A673 (cell line): Measurements from ENCODE around the gene POLE3. TPM values are rescaled to one million over a fixed set of nuclear protein-coding genes. Genes with fewer than 3 reads are reported as not detected.

Experiments used
- BruUV-seq: library from RNA; stranded (reverse); fragments of 400-500 nt; replicated peaks from 2 replicates; lab custom pipeline; 2021; lab: Mats Ljungman, UMichigan
- CTCF ChIA-PET: fragments of 300-600 bp; sonication (Branson Sonifier 250); formaldehyde crosslinking; loops from one replicate; lab custom pipeline; 2022; ENCODE audit warnings: antibody characterized with exemption; lab: Charles Lee
- POLR2A ChIA-PET: fragments of 300-600 bp; sonication (Branson Sonifier 250); formaldehyde crosslinking; loops from one replicate; lab custom pipeline; 2022; ENCODE audit warnings: antibody characterized with exemption; ENCODE audit not compliant: low non-redundant PET; lab: Charles Lee
- DNase-seq: peaks from one replicate; pipeline ENCODE4 v3.0.0-alpha.2; 2015; ENCODE audit warnings: low spot score
- H3K27ac ChIP-seq: fragments of 200-600 bp; sonication (generic); 2 replicates; pipeline ENCODE4 v1.5.1; 2016; ENCODE audit warnings: mixed run types, low read depth, mild to moderate bottlenecking, mixed read lengths, antibody characterized with exemption, low read length; ENCODE audit not compliant: poor library complexity, severe bottlenecking
- H3K27me3 ChIP-seq: fragments of 200-600 bp; sonication (generic); replicated peaks from 2 replicates; pipeline ENCODE4 v1.6.1; 2017; ENCODE audit warnings: mixed run types, low read depth, mild to moderate bottlenecking, mixed read lengths, antibody characterized with exemption, low read length; ENCODE audit not compliant: insufficient read depth, poor library complexity
- H3K36me3 ChIP-seq: fragments of 200-600 bp; sonication (generic); 2 replicates; pipeline ENCODE4 v1.6.1; 2016; ENCODE audit warnings: mixed run types, mild to moderate bottlenecking, mixed read lengths, antibody characterized with exemption, low read length; ENCODE audit not compliant: insufficient read depth, poor library complexity, severe bottlenecking
- H3K4me1 ChIP-seq: fragments of 200-600 bp; sonication (generic); 2 replicates; pipeline ENCODE4 v1.6.1; 2017; ENCODE audit warnings: mixed run types, mild to moderate bottlenecking, mixed read lengths, antibody characterized with exemption, low read length; ENCODE audit not compliant: insufficient read depth, poor library complexity, severe bottlenecking
- H3K4me3 ChIP-seq: fragments of 200-600 bp; sonication (generic); 2 replicates; pipeline ENCODE4 v1.5.1; 2016; ENCODE audit warnings: low read depth, mixed run types, mild to moderate bottlenecking, mixed read lengths, low read length; ENCODE audit not compliant: poor library complexity, severe bottlenecking
- H3K9me3 ChIP-seq: fragments of 200-600 bp; sonication (generic); 2 replicates; pipeline ENCODE4 v1.6.1; 2016; ENCODE audit warnings: mixed run types, low read depth, mild to moderate bottlenecking, mixed read lengths, antibody characterized with exemption, low read length; ENCODE audit not compliant: poor library complexity, severe bottlenecking
- CTCF ChIP-seq: fragments of 300-800, 200-600 bp; sonication (generic); conservative IDR thresholded peaks from 2 replicates; pipeline ENCODE4 v1.5.1; 2017; ENCODE audit warnings: low read depth, mild to moderate bottlenecking, antibody characterized with exemption, low read length, moderate library complexity, mixed read lengths
- EZH2 ChIP-seq: fragments of 200-600 bp; sonication (generic); IDR thresholded peaks from 2 replicates; pipeline ENCODE4 v1.6.1; 2017; ENCODE audit warnings: borderline replicate concordance, low read depth, mild to moderate bottlenecking, mixed read lengths, antibody characterized with exemption, low read length; ENCODE audit not compliant: poor library complexity, severe bottlenecking
- intact Hi-C: fragments of 100-400 bp; cut with micrococcal nuclease; formaldehyde crosslinking; loops from one replicate; pipeline ENCODE4 v1.10.0; 2022; ENCODE audit not compliant: unreplicated experiment
- total RNA-seq: library from RNA; stranded (reverse); gene quantifications from 2 replicates; pipeline ENCODE4 v1.2.3, GENCODE V29; 2021

Gene POLE3
- total RNA-seq, 1 experiment from 2014 or later, result 109 TPM

- TF ChIP-seq EZH2 (no peak), CTCF (no peak)
- H3K27ac ChIP-seq, result peak overlapping the region; percentile 20
- no peak overlapping the region for H3K4me3 ChIP-seq
- no peaks in the 10 kb centered on the region for H3K36me3 ChIP-seq
- peaks cover 9% of the 10 kb centered on the region for H3K4me1 ChIP-seq
- ChIA-PET CTCF (interaction anchor here (1.1 to 1.7 kb wide), 2 partner anchors 136 to 203 kb away, joined by 3 to 5 read pairs; no protein-coding TSS in a partner anchor), POLR2A (interaction anchor here (0.6 kb wide), 2 partner anchors 46 to 106 kb away, joined by 3 to 10 read pairs; no protein-coding TSS in a partner anchor)
- no peaks in the 10 kb centered on the region for H3K27me3 ChIP-seq
- intact Hi-C loops, result no loop called here
- DNase-seq, result peak; percentile 54
- BruUV-seq, result no TSS peak
- no peaks in the 10 kb centered on the region for H3K9me3 ChIP-seq
These were observed 44.7 kb upstream of the POLE3 start for GRCh38 chr9:113454914-113455761.

DNA sequence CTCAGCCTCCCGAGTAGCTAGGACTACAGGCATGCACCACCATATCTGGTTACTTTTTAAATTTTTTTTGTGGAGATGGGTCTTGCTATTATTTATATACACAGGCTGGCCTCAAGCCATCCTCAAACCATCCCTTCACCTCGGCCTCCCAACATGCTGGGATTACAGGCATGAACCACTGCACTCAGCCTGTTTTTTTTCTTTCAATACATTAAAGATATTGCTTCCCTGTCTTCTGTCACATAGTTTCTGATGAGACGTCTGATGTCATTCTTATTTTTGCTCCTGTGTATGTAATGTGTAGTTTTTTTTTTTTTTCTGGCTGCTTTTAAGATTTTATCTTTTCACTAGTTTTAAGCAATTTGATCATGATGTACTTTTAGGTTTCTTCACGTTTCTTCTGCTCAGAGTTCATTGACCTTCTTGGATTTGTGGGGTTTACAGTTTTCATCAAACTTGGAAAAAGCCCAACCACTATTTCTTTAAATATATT, 41.7 kb upstream of the POLE3 start:
- no peaks in the 10 kb centered on the region for H3K9me3 ChIP-seq
- peaks cover 9% of the 10 kb centered on the region for H3K4me1 ChIP-seq
- ChIA-PET CTCF (interaction anchor here (1.0 kb wide), 1 partner anchor 27 kb away, joined by 4 read pairs; no protein-coding TSS in a partner anchor), POLR2A (interaction anchor here (0.6 kb wide), 1 partner anchor 113 kb away, joined by 3 read pairs; no protein-coding TSS in a partner anchor)
- H3K27me3 ChIP-seq, result no peaks in the 10 kb centered on the region
- no TSS peak for BruUV-seq
- intact Hi-C loops, result no loop called here
- TF ChIP-seq EZH2 (no peak), CTCF (no peak)
- no peak overlapping the region for H3K4me3 ChIP-seq
- H3K36me3 ChIP-seq, result no peaks in the 10 kb centered on the region
- no peak overlapping the region for H3K27ac ChIP-seq
- DNase-seq, result no peak

GRCh38 chr9:113449376-113449775, 38.9 kb upstream of the POLE3 start:
- no peak for DNase-seq
- H3K4me3 ChIP-seq, result no peak overlapping the region
- H3K4me1 ChIP-seq, result no peaks in the 10 kb centered on the region
- BruUV-seq, result no TSS peak
- no peaks in the 10 kb centered on the region for H3K27me3 ChIP-seq
- TF ChIP-seq EZH2, result no peak
- TF ChIP-seq CTCF, result no peak
- intact Hi-C loops, result no loop called here
- H3K36me3 ChIP-seq, result no peaks in the 10 kb centered on the region
- POLR2A ChIA-PET, result no interaction called here
- CTCF ChIA-PET, result no interaction called here
- H3K27ac ChIP-seq, result no peak overlapping the region
- H3K9me3 ChIP-seq, result no peaks in the 10 kb centered on the region
